Epithelial cell of esophagus (primary cell): ENCODE measurements around the gene NOC4L.

Experiments used
- DNase-seq: peaks from one replicate; pipeline ENCODE4 v3.0.0; 2010; ENCODE audit warnings: low read depth
- H3K4me3 ChIP-seq: 2 replicates; pipeline ENCODE4 v1.5.1; 2011; ENCODE audit warnings: mild to moderate bottlenecking, low read length, control low read depth
- TF ChIP-seq, protein P1 (sequence below): IDR thresholded peaks from 2 replicates; pipeline ENCODE4 v1.5.1; 2011; ENCODE audit warnings: low read depth, mild to moderate bottlenecking, low read length, control low read depth, inconsistent platforms; ENCODE audit not compliant: insufficient read depth; ENCODE audit errors: missing control alignments

The NOC4L gene

DNA sequence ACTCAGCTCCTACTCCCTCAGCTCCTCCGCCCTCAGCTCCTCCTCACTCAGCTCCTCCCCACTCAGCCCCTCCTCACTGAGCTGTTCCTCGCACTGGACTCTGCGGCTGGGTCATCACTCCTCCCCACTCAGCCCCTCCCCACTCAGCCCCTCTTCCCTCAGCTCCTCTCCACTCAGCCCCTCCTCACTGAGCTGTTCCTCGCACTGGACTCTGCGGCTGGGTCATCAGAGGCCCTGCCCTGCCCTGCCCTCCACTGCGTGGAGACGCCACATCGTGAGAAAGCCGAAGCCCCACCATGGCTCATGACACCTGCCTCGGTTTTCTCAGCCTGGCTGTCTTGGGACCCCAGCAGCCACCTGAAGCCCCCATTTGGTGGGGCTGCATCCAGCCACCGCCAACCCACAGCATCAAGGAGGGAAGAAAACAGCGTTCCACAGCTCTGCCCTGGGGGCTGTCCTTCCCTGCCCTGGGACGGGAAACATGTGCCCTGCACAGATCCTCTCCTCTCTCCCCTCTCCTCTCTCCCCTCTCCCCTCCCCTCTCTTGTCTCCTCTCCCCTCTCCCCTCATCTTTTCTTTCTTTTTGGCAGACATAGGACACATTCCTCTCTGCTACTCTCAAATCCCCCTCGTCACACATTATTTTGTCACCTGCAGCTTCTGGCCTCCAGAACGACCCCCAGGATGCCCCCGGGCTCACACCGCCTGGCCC, 17.7 kb downstream of the NOC4L start:
- H3K4me3 ChIP-seq = no peak overlapping the region
- TF ChIP-seq, protein P1, sequence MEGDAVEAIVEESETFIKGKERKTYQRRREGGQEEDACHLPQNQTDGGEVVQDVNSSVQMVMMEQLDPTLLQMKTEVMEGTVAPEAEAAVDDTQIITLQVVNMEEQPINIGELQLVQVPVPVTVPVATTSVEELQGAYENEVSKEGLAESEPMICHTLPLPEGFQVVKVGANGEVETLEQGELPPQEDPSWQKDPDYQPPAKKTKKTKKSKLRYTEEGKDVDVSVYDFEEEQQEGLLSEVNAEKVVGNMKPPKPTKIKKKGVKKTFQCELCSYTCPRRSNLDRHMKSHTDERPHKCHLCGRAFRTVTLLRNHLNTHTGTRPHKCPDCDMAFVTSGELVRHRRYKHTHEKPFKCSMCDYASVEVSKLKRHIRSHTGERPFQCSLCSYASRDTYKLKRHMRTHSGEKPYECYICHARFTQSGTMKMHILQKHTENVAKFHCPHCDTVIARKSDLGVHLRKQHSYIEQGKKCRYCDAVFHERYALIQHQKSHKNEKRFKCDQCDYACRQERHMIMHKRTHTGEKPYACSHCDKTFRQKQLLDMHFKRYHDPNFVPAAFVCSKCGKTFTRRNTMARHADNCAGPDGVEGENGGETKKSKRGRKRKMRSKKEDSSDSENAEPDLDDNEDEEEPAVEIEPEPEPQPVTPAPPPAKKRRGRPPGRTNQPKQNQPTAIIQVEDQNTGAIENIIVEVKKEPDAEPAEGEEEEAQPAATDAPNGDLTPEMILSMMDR = no peak
- DNase-seq = no peak

DNA sequence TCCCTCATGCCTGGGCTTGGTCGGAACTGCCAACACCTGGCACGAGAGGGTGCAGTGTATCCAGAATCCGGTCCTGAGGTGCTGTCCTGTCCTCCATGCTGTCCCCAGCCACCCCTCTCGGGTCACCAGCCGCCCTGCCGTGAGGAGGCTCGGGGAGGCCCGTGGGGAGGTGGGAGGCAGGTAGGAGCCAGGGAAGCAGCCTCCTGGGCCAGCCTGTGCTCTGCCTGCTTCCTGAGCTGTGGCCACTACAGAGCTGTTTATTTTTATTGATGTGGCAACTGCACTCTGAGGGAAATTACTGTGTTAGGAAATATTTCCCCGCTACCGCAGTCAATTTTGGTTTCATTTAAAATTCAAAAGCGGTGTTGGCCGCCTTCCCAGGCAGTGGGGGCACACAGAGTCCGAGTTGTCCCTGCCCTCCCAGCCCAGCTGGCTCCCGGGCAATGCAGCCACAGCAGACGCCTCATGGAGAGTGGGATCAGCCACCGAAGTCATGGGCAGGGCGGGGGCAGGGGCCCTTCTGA, 18.3 kb downstream of the NOC4L start:
- peak; percentile 22 for DNase-seq
- TF ChIP-seq, protein P1 = no peak
- H3K4me3 ChIP-seq = no peak overlapping the region

DNA sequence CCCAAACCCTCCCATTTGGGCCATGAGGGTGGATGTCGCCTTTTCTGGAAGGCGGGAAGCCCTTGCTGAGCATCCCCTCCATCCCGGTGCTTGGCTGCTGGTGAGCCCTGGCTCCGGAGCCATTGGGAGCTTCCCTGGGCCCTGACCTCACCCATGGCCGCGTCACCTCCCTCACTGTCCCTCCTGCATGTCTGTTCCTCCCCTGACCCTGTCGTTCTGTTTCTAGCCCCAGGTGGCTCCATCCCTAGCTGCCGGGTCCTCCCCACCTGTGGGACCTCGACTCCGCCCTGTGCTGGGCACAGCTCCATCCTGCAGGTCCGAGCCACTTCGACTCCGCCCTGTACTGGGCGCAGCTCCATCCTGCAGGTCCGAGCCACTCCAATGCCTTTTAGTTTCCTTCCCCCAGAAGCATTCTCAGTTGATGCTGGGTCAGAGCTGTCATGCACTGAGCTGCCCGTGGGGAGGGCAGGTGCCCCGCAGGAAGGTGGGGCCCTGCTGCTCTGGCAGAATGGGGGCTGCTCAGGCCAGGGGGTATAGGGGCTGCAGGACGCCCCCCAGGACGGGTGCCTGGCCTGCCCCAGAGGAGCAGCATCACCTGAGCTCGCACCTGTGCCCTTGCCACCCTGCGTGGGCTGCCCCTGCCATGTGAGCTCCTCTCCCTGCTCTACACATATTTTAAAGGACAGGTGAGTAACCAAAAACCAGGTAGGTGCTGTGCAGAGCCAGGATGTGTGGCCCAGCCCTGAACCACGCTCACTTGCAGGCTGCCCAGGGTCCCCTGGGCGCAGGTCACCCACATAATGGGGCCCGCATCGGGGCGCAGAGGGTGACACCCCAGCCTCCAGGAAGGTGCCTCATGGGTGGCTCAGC, 19.0 kb downstream of the NOC4L start:
- TF ChIP-seq, protein P1 = no peak
- no peak for DNase-seq
- no peak overlapping the region for H3K4me3 ChIP-seq

DNA sequence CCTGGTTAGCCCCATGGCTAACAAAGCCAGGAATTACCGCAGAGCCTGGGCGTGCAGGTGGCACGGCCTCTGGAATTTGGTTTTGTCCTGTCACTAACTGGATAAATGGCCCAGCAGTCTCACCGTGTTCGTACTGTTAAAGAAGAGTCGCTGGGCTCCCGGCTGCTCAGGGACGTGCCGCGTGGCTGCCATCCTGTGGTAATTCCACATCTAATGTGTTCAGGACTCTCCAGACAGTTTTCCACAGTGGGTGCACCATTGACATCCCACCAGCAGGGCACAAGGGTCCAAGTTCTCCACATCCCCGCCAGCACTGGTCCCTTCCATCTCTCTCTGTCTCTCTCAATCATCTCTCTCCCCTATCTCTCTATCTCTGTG, 19.6 kb downstream of the NOC4L start:
- TF ChIP-seq, protein P1 = no peak
- no peak overlapping the region for H3K4me3 ChIP-seq
- DNase-seq = no peak

DNA sequence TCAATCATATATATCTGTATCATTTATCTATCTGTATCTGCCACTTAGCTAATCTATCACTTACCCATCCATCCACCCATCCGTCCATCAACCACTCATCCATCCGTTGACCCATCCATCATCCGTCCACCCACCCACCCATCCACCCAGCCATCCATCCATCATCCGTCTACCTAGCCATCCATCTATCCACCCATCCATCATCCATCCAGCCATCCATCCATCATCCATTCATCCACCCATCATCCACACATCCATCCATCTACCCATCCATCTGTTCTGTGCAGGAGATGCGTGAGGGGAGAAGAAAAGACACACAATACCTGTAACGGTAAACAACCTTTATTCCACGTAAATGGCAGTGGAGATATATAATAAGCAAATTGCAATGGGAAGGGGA, 20.2 kb downstream of the NOC4L start:
- TF ChIP-seq, protein P1 = no peak
- DNase-seq = no peak
- no peak overlapping the region for H3K4me3 ChIP-seq

DNA sequence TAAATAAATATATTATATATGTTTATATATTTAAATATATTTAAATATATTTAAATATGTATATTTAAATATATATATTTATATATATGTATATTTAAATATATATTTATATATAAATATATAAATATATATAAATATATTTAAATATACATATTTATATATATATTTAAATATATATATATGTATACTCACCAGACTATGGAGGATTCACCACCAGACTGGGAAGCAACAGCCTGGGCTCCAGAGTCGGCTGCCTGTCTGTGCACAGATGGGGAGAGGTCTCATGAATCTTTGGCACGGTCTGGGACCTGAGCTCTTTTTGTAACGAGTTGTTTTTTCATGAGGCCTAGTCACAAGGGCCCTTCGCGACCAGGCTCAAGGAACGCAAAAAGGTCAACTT, 21.3 kb downstream of the NOC4L start:
- no peak overlapping the region for H3K4me3 ChIP-seq
- no peak for DNase-seq
- TF ChIP-seq, protein P1 = no peak

DNA sequence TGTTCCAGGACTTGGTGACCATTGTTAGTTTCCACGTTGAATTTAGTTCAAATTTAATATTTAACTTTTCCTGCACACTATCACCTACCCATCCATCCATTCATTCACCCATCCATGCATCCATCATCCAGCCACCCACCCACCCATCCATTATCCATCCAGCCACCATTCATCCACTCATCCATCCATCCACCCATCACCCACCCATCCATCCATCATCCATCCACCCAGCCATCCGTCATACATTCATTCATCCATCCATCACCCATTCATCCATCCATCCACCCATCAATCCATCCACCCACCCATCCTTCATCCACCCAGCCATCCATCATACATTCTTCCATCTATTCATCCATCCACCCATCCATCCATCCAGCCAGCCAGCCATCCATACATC, 21.8 kb downstream of the NOC4L start:
- TF ChIP-seq, protein P1 = no peak
- H3K4me3 ChIP-seq = no peak overlapping the region
- no peak for DNase-seq
